Measurements from ENCODE around the gene SIGLEC5. TPM values are rescaled to one million over a fixed set of nuclear protein-coding genes. Genes with fewer than 3 reads are reported as not detected.
A peak's percentile ranks its signal among the peaks of the same experiment; 100 is the strongest.

SIGLEC5 gene
- total and polyA plus RNA-seq, 4 donors: 0.58 to 2.0 TPM; not detected in 2

- intact Hi-C loops (cut with DNase I): no loop called here
- no peak for ATAC-seq (ENCODE audit: low FRiP score)
- DNase-seq: no peak
- H3K4me3 ChIP-seq (ENCODE audit: low read length in 2 of 2): no peak overlapping the region
- peaks cover 8% of the 10 kb centered on the region for H3K9me3 ChIP-seq (ENCODE audit: control insufficient read depth, low read length)
- 98 to 100% methylated on average over 9 of the region's 9 CpGs for WGBS, 2 donors
- peaks cover 11 to 15% of the 10 kb centered on the region in 2 donors for H3K36me3 ChIP-seq (ENCODE audit: control insufficient read depth in 1 of 2, insufficient read depth in 2 of 2, low read length in 1 of 2)
- H3K27ac ChIP-seq (ENCODE audit: low read depth in 1 of 2, low read length in 2 of 2): no peak overlapping the region
- H3K4me1 ChIP-seq (ENCODE audit: control insufficient read depth in 1 of 2, insufficient read depth in 2 of 2, low read length in 2 of 2): no peaks in the 10 kb centered on the region
- no peaks in the 10 kb centered on the region for H3K27me3 ChIP-seq (ENCODE audit: control insufficient read depth in 1 of 2, insufficient read depth in 2 of 2, low read length in 1 of 2)
Measured at GRCh38 chr19:51587264-51588191, 42.7 kb downstream of the SIGLEC5 start.

DNA sequence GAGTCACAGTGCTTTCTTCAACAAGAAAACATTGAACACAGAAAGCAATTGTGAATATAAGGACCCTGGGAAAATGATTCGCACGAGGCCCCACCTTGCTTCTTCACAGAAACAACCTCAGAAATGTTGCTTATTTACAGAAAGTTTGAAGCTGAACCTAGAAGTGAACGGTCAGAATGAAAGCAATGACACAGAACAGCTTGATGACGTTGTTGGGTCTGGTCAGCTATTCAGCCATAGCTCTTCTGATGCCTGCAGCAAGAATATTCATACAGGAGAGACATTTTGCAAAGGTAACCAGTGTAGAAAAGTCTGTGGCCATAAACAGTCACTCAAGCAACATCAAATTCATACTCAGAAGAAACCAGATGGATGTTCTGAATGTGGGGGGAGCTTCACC is 43.4 kb downstream of the SIGLEC5 start:
- H3K27ac ChIP-seq (ENCODE audit: low read depth in 1 of 2, low read length in 2 of 2): no peak overlapping the region
- intact Hi-C loops (cut with DNase I): no loop called here
- H3K9me3 ChIP-seq (ENCODE audit: control insufficient read depth, low read length): peaks cover 8% of the 10 kb centered on the region
- H3K27me3 ChIP-seq (ENCODE audit: control insufficient read depth in 1 of 2, insufficient read depth in 2 of 2, low read length in 1 of 2): no peaks in the 10 kb centered on the region
- no peaks in the 10 kb centered on the region for H3K4me1 ChIP-seq (ENCODE audit: control insufficient read depth in 1 of 2, insufficient read depth in 2 of 2, low read length in 2 of 2)
- ATAC-seq (ENCODE audit: low FRiP score) (no peak), DNase-seq (no peak)
- H3K36me3 ChIP-seq (ENCODE audit: control insufficient read depth in 1 of 2, insufficient read depth in 2 of 2, low read length in 1 of 2): peaks cover 11 to 17% of the 10 kb centered on the region in 2 donors
- no peak overlapping the region for H3K4me3 ChIP-seq (ENCODE audit: low read length in 2 of 2)
- 98% methylated on average over 4 of the region's 4 CpGs for WGBS, 2 donors

DNA sequence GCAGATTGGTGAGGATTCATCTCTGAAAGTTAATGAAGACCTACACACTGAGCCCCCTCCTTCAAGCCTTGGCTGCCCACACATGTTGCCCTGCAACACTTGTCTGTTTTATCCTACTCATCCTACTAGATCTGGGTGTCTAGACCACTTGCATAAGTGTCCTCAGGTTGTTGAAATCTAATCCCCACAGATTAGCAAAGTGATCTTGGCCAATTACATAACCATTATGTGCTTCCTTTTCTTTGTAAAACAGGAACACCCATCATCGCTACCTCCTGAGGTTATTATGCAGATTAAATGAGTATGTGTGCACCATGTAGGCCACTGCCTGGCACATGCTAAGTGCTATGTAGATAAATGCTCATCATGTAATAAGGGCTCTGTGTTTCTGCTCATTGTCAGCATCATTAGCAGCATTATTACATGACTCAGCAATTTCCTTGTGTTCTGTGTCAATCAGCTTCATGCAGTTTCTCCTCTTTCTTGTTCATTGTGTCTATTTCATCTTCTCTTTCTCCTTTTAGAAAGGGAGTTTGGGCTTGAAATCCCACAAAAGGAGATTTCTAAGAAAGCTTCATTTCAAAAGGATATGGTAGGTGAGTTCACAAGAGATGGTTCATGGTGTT is 44.0 kb downstream of the SIGLEC5 start:
- Histone ChIP-seq H3K36me3 (ENCODE audit: control insufficient read depth in 1 of 2, insufficient read depth in 2 of 2, low read length in 1 of 2) (peaks cover 14 to 23% of the 10 kb centered on the region in 2 donors), H3K4me3 (ENCODE audit: low read length in 2 of 2) (no peak overlapping the region), H3K4me1 (ENCODE audit: control insufficient read depth in 1 of 2, insufficient read depth in 2 of 2, low read length in 2 of 2) (no peaks in the 10 kb centered on the region), H3K9me3 (ENCODE audit: control insufficient read depth, low read length) (peaks cover 8% of the 10 kb centered on the region), H3K27ac (ENCODE audit: low read depth in 1 of 2, low read length in 2 of 2) (no peak overlapping the region), H3K27me3 (ENCODE audit: control insufficient read depth in 1 of 2, insufficient read depth in 2 of 2, low read length in 1 of 2) (no peaks in the 10 kb centered on the region)
- no peak for ATAC-seq (ENCODE audit: low FRiP score)
- 98 to 100% methylated on average over 1 of the region's 1 CpG for WGBS, 2 donors
- DNase-seq: no peak
- intact Hi-C loops (cut with DNase I): no loop called here

DNA sequence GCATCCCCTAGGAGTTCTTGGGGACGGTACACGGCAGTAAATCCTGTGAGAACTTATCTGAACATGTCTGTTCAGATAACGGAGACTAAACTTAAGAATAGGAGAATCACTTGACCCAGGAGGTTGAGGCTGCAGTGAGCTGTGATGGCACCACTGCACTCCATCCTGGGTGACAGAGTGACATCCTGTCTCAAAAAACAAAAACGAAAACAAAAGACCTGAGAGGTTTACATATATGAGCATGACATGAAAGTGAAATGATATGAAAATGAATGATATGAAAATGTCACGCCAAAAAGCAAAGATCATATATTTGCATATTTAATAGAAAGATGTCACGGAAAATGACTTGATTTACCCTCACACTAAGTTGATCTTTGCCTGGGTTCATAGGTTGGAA is 53.4 kb downstream of the SIGLEC5 start:
- peaks cover 2 to 4% of the 10 kb centered on the region in 2 donors for H3K4me1 ChIP-seq (ENCODE audit: control insufficient read depth in 1 of 2, insufficient read depth in 2 of 2, low read length in 2 of 2)
- no peak overlapping the region for H3K4me3 ChIP-seq (ENCODE audit: low read length in 2 of 2)
- WGBS, 2 donors: 91 to 95% methylated on average over 6 of the region's 6 CpGs
- H3K36me3 ChIP-seq (ENCODE audit: control insufficient read depth in 1 of 2, insufficient read depth in 2 of 2, low read length in 1 of 2): peaks cover 6 to 8% of the 10 kb centered on the region in 2 donors
- H3K9me3 ChIP-seq (ENCODE audit: control insufficient read depth, low read length): no peaks in the 10 kb centered on the region
- intact Hi-C loops (cut with DNase I): loop anchor here in 1 of 2 donors (10.0 kb wide), 1 partner anchor 242 kb away; no protein-coding TSS in a partner anchor
- DNase-seq: no peak
- ATAC-seq (ENCODE audit: low FRiP score): no peak
- no peak overlapping the region for H3K27ac ChIP-seq (ENCODE audit: low read depth in 1 of 2, low read length in 2 of 2)
- no peaks in the 10 kb centered on the region for H3K27me3 ChIP-seq (ENCODE audit: control insufficient read depth in 1 of 2, insufficient read depth in 2 of 2, low read length in 1 of 2)

DNA sequence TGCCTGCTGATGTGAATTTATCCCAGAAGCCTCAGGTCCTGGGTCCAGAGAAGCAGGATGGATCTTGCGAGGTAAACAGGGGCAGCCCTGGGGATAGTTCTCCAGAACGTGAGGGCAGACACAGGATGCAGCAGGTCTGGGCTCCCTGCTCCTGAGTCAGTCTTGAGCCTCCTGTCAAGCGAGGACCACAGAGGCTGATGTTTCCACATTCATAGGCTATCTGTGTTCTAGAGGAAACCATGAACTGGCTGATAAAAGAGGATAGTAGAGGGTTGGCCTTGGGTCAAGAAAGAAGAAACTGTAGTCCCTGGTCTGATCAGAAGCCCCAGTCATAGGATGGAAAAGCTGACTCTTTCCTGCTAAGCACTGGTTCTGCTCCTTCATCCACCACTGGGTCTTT is 56.9 kb downstream of the SIGLEC5 start:
- peaks cover 2 to 4% of the 10 kb centered on the region in 2 donors for H3K4me1 ChIP-seq (ENCODE audit: control insufficient read depth in 1 of 2, insufficient read depth in 2 of 2, low read length in 2 of 2)
- ATAC-seq (ENCODE audit: low FRiP score) (no peak), DNase-seq (no peak)
- no peaks in the 10 kb centered on the region for H3K9me3 ChIP-seq (ENCODE audit: control insufficient read depth, low read length)
- H3K4me3 ChIP-seq (ENCODE audit: low read length in 2 of 2): no peak overlapping the region
- H3K27me3 ChIP-seq (ENCODE audit: control insufficient read depth in 1 of 2, insufficient read depth in 2 of 2, low read length in 1 of 2): no peaks in the 10 kb centered on the region
- WGBS, 2 donors: 94 to 98% methylated on average over 3 of the region's 3 CpGs
- peaks cover 0 to 2% of the 10 kb centered on the region in 2 donors for H3K36me3 ChIP-seq (ENCODE audit: control insufficient read depth in 1 of 2, insufficient read depth in 2 of 2, low read length in 1 of 2)
- intact Hi-C loops (cut with DNase I): loop anchor here in 1 of 2 donors (2.0 to 10.0 kb wide), 2 partner anchors 19 to 239 kb away; no protein-coding TSS in a partner anchor
- no peak overlapping the region for H3K27ac ChIP-seq (ENCODE audit: low read depth in 1 of 2, low read length in 2 of 2)

DNA sequence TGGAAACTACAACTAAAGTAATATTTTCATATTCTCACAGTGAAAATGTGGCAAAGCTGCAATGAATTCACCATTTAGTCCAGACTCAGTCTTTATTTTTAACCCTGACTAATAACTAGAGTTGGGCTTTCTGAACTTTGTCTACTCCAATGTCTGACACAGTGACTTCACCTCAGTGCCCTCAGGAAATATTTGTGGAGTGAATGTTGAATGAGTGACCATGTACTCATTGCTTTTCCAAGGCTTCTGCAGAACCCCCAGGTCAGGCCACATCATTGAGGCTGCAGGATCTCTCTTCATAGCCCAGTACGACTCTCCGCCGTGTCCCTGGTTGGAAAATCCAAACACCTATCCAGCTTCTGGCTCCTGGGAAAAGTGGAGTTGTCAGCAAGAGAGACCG is 57.3 kb downstream of the SIGLEC5 start:
- Histone ChIP-seq H3K4me1 (ENCODE audit: control insufficient read depth in 1 of 2, insufficient read depth in 2 of 2, low read length in 2 of 2) (peaks cover 2 to 4% of the 10 kb centered on the region in 2 donors), H3K27me3 (ENCODE audit: control insufficient read depth in 1 of 2, insufficient read depth in 2 of 2, low read length in 1 of 2) (no peaks in the 10 kb centered on the region), H3K9me3 (ENCODE audit: control insufficient read depth, low read length) (no peaks in the 10 kb centered on the region), H3K4me3 (ENCODE audit: low read length in 2 of 2) (no peak overlapping the region), H3K36me3 (ENCODE audit: control insufficient read depth in 1 of 2, insufficient read depth in 2 of 2, low read length in 1 of 2) (peaks cover 0 to 2% of the 10 kb centered on the region in 2 donors), H3K27ac (ENCODE audit: low read depth in 1 of 2, low read length in 2 of 2) (no peak overlapping the region)
- DNase-seq (no peak), ATAC-seq (ENCODE audit: low FRiP score) (no peak)
- WGBS, 2 donors: 89 to 94% methylated on average over 4 of the region's 4 CpGs
- intact Hi-C loops (cut with DNase I): loop anchor here in 1 of 2 donors (2.0 to 10.0 kb wide), 2 partner anchors 20 to 238 kb away; no protein-coding TSS in a partner anchor

DNA sequence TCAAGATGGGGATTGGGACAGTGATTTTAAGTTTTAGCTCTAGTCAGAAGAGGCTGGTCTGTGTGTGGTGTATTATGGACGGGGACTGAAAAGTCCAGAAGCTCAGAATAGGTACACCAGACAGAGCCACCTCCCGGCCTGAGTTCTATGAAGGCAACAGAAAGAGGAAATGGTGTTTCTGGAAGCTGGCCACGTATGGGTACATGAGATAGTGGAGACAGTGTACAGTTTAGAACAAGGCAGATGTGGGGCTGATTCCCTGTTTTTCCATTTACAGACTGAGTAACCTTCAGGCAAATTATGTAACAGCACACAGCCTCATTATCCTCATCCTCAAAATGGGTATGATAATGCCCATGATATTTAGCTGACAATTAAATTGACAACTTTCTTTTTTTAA is 57.8 kb downstream of the SIGLEC5 start:
- ATAC-seq (ENCODE audit: low FRiP score) (no peak), DNase-seq (no peak)
- Histone ChIP-seq H3K4me1 (ENCODE audit: control insufficient read depth in 1 of 2, insufficient read depth in 2 of 2, low read length in 2 of 2) (peaks cover 2 to 4% of the 10 kb centered on the region in 2 donors), H3K27me3 (ENCODE audit: control insufficient read depth in 1 of 2, insufficient read depth in 2 of 2, low read length in 1 of 2) (no peaks in the 10 kb centered on the region), H3K27ac (ENCODE audit: low read depth in 1 of 2, low read length in 2 of 2) (no peak overlapping the region), H3K9me3 (ENCODE audit: control insufficient read depth, low read length) (no peaks in the 10 kb centered on the region), H3K36me3 (ENCODE audit: control insufficient read depth in 1 of 2, insufficient read depth in 2 of 2, low read length in 1 of 2) (peaks cover 0 to 2% of the 10 kb centered on the region in 2 donors), H3K4me3 (ENCODE audit: low read length in 2 of 2) (no peak overlapping the region)
- intact Hi-C loops (cut with DNase I): loop anchor here in 1 of 2 donors (2.0 to 10.0 kb wide), 2 partner anchors 20 to 238 kb away; no protein-coding TSS in a partner anchor
- WGBS, 2 donors: 65 to 68% methylated on average over 3 of the region's 3 CpGs

- WGBS, 2 donors: 4 to 6% methylated on average over 8 of the region's 8 CpGs
- H3K4me3 ChIP-seq (ENCODE audit: low read length in 2 of 2): peak overlapping the region; percentile 84 to 94
- no peak overlapping the region for H3K27ac ChIP-seq (ENCODE audit: low read depth in 1 of 2, low read length in 2 of 2)
- intact Hi-C loops (cut with DNase I): loop anchor here in 1 of 2 donors (10.0 kb wide), 1 partner anchor 237 kb away; no protein-coding TSS in a partner anchor
- ATAC-seq (ENCODE audit: low FRiP score): peak; percentile 19
- no peaks in the 10 kb centered on the region for H3K9me3 ChIP-seq (ENCODE audit: control insufficient read depth, low read length)
- H3K27me3 ChIP-seq (ENCODE audit: control insufficient read depth in 1 of 2, insufficient read depth in 2 of 2, low read length in 1 of 2): no peaks in the 10 kb centered on the region
- peaks cover 0 to 2% of the 10 kb centered on the region in 2 donors for H3K36me3 ChIP-seq (ENCODE audit: control insufficient read depth in 1 of 2, insufficient read depth in 2 of 2, low read length in 1 of 2)
- H3K4me1 ChIP-seq (ENCODE audit: control insufficient read depth in 1 of 2, insufficient read depth in 2 of 2, low read length in 2 of 2): peaks cover 2 to 4% of the 10 kb centered on the region in 2 donors
- DNase-seq: no peak
Measured at GRCh38 chr19:51571599-51571998, 58.6 kb downstream of the SIGLEC5 start.

Measured in aorta (tissue), 5 donors.